HG02981 (cell line): ENCODE measurements around the gene GCNA.
"Not testable (repeated sequence)": the region's sequence is repeated elsewhere in the genome, so short reads cannot be mapped to it uniquely, and the experiment has no call there.

Experiments
- ATAC-seq: cut with Tn5 transposase; IDR thresholded peaks from one replicate; pipeline ENCODE4 v1.9.1; 2021; ENCODE audit warnings: mild to moderate bottlenecking, moderate library complexity; ENCODE audit not compliant: unreplicated experiment

GCNA gene

DNA sequence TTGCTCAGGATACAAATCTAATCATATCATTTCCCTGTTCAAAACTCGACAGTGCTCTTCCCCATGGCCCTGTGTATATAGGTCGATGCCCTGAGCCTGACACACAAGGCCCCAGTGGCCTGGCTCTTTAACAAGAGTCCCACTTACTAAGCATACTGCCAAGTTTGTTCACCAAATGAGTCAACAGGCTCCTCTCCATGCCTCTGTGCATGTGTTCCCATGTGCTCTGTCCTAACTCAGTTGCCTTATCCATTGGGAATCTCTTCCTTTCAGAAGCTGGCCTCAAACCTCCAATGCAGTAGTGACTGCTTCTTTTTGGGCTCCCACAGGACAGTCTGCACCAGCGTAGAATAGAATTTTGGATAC, 59.0 kb downstream of the GCNA start:
- ATAC-seq, result no peak

DNA sequence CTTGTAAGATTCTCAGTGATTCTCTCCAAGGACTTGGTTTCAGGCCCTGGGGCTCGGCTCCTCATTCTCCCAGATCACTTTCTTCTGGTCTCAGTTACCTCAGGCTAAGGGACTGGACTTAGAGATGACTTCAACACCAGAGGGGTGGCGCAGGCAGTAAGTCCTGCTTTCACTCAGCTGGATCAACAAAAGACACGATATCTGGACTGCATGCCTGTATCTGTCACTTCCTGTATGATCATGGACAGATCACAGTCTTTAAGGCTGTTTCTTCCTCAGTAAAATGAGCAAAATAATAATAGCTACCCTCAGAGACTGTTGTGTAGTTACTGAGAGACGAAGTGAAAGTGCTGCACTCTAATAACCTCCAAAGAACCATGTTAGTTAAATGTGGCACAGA, 59.6 kb downstream of the GCNA start:
- peak; percentile 31 for ATAC-seq

DNA sequence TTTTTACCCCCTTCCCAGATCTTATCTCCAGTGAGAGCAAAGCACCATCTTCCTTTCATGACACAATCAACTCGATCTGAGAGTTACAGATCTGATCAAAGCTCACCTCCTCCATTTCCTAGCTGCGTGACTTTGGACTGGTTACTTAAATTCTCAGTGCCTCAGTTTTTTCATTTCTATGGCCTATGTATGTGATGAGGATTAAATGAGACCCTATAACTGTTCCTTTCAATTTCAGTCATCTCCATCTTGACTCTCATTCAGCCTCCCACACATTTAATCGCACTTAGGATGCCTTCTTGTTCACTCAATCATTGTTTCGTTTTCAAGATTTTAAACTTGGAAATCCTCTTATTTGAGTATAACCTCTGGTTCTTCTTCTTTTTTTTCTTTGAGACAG, 60.2 kb downstream of the GCNA start:
- no peak for ATAC-seq

GRCh38 chrX:71640002-71640401, 61.8 kb downstream of the GCNA start:
- ATAC-seq, result no peak

DNA sequence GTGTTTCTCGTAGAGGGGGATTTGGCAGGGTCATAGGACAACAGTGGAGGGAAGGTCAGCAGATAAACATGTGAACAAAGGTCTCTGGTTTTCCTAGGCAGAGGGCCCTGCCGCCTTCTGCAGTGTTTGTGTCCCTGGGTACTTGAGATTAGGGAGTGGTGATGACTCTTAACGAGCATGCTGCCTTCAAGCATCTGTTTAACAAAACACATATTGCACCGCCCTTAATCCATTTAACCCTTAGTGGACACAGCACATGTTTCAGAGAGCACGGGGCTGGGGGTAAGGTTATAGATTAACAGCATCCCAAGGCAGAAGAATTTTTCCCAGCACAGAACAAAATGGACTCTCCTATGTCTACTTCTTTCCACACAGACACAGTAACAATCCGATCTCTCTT, 66.2 kb downstream of the GCNA start:
- not testable (repeated sequence) for ATAC-seq

- ATAC-seq, result peak; percentile 79
Observed at GRCh38 chrX:71650333-71650969, 72.2 kb downstream of the GCNA start.

DNA sequence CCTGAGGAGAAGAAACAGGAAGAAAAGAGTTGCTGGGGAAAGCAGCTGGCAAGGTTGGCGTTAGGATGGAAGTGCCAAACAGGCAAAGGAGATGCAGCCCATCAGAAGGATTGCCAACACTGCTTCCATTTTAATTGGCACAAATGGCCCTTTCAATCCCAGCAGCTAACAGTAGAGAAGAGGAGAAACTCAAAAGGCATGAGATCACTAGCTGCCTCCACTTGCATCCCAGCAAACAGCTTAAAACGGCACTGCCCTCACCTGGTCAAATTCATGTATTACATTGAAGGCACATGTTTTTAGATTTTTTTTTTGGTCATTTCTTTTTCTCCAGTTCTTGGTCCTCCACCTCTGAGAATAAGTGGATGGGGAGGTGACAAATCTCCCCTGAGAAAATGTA, 74.2 kb downstream of the GCNA start:
- no peak for ATAC-seq

- no peak for ATAC-seq
Observed at GRCh38 chrX:71653344-71653743, 75.1 kb downstream of the GCNA start.

GRCh38 chrX:71657267-71657666, 79.0 kb downstream of the GCNA start:
- ATAC-seq, result no peak

DNA sequence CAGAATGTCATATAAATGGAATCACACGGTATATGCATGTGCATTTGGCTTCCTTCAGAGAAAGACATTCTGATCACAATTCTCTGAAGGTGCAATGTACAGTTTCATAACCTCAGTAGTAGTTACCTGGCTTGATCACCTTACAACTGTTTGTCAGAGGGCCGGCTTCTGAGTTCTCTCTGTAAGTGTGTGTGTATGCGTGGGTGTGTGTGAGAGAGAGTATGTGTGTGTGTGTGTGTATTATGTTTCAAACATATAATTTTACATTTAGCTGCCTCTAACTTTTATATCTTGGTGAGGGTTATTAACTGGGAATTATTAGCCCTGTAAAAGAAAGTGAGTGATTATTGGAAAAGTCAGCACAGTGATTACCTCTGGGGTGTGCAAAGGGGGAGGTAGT, 81.1 kb downstream of the GCNA start:
- no peak for ATAC-seq

DNA sequence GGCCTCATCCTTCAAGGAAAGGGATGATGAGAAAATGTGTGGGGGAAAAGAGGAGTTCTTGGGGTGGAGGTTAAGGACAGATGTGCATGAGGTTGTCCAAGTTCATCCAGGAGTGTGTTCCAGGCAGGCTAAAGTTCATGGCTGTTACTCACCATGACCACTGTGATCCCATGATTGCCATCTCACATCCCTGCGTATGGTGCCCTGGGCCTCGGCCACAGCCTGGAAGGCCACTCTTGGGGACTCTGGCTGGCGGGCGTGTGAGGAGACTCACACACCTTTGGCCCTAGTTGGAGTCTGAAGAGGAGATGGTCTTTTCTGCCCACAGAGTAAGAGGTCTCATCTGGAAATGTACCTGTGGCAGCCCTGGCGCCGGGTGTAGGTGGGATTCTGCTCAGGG, 81.7 kb downstream of the GCNA start:
- ATAC-seq, result no peak

DNA sequence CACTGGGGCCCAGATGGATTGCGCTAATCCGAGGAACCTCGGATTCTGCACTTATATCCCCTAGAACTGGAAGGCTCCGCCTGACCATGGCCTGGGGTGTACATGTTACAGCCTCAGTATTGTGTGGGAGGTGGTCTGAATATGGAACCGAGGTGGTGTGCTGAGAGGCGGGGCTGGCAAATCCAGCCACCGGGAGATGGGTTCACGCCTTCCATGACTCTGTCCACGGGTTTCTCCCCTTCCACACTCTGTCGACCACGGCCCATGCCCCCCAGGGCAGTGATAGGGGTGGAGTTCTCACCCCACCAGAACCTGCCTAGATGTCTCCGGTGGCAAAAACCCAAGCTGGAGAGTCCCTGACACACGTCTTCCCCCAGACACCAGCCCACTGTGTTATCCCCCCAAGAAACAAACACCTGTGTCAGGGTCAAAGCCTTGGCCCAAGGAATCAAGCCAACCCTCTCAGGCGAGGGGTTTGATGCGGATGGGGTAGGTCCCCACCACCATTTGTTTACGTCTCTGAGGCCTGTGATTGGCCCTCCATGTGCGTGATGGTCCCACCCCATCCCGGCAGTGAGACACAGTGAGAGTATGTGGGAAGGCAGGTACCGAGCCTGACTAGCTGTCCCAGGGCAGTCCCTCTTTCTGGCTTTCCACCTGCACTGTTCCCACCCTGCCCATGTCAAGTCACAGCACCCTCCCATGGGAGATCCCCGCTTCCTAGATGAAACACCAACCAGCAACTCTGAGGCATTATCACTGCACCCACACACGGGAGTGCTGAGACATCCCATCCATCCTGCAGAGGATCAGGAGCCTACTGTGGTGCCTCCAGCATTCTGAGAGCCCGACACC, 82.6 kb downstream of the GCNA start:
- ATAC-seq, result no peak

GRCh38 chrX:71661919-71662318, 83.7 kb downstream of the GCNA start:
- ATAC-seq, result no peak

DNA sequence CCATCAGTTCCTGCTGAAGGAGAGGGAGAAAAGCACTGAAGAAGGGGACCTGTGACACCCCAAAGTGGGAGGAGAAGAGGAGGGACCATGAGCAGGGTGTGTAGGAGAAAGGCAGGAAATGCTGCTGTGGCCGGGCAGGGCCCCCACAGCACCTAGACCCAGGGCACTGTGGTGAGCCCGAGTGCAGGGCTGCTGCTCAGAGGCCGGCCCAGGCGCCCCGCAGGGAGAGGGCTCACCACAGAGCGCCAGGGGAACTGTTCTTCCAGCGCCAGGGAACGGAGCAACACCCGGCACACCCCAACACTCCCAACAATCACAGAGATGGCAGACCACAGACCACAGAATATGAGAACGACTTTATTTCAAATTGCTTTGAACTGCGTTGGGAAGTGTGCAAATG, 84.4 kb downstream of the GCNA start:
- ATAC-seq, result not testable (repeated sequence)
